Upper lobe of left lung (tissue), 4 donors: Measurements from ENCODE around the gene SLC5A1.

Experiments
- EP300 ChIP-seq, 4 donors: sonication (generic); formaldehyde crosslinking; IDR thresholded peaks; one replicate each; pipeline ENCODE4 v1.5.1; 2017; ENCODE audit warnings: antibody characterized with exemption in 4 of 4, control low read depth in 2 of 4
- TF ChIP-seq, protein P1 (sequence below), 6 experiments: fragments of 450-650 bp in 4 of 6; fragments of 200-600 bp in 2 of 6; sonication (generic) in 2 of 6; IDR thresholded peaks; one replicate each; pipeline ENCODE4 v1.5.1; 2016 to 2019; ENCODE audit warnings: antibody characterized with exemption in 6 of 6

- TF ChIP-seq, protein P1, sequence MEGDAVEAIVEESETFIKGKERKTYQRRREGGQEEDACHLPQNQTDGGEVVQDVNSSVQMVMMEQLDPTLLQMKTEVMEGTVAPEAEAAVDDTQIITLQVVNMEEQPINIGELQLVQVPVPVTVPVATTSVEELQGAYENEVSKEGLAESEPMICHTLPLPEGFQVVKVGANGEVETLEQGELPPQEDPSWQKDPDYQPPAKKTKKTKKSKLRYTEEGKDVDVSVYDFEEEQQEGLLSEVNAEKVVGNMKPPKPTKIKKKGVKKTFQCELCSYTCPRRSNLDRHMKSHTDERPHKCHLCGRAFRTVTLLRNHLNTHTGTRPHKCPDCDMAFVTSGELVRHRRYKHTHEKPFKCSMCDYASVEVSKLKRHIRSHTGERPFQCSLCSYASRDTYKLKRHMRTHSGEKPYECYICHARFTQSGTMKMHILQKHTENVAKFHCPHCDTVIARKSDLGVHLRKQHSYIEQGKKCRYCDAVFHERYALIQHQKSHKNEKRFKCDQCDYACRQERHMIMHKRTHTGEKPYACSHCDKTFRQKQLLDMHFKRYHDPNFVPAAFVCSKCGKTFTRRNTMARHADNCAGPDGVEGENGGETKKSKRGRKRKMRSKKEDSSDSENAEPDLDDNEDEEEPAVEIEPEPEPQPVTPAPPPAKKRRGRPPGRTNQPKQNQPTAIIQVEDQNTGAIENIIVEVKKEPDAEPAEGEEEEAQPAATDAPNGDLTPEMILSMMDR (IDR thresholded peaks at IDR 0.05) = no peak
- TF ChIP-seq EP300 (IDR thresholded peaks at IDR 0.05) = no peak
Measured at GRCh38 chr22:32059426-32059825, 16.4 kb downstream of the SLC5A1 start.
